ENCODE measurements around the gene PPP1R1C. TPM values are rescaled to one million over a fixed set of nuclear protein-coding genes. Genes with fewer than 3 reads are reported as not detected.
"Not testable (repeated sequence)": the region's sequence is repeated elsewhere in the genome, so short reads cannot be mapped to it uniquely, and the experiment has no call there.

Gene PPP1R1C
- total RNA-seq, 1 experiment from 2014 or later: 2.0 TPM

GRCh38 chr2:181961167-181961566 is 24.5 kb upstream of the PPP1R1C start:
- in situ Hi-C loops (cut with HindIII; ENCODE audit: low pct_unique_long_range_greater_than_20kb, low sequenced_read_pairs): not testable (repeated sequence)

GRCh38 chr2:181962142-181962541 is 23.5 kb upstream of the PPP1R1C start:
- in situ Hi-C loops (cut with HindIII; ENCODE audit: low pct_unique_long_range_greater_than_20kb, low sequenced_read_pairs): no loop called here
- no peak for DNase-seq (ENCODE audit: low read depth, low spot score)

More at GRCh38 chr2:181961167-181961566, 24.5 kb upstream of the PPP1R1C start:
- DNase-seq (ENCODE audit: low read depth, low spot score): not testable (repeated sequence)

- DNase-seq (ENCODE audit: low read depth, low spot score): no peak
- in situ Hi-C loops (cut with HindIII; ENCODE audit: low pct_unique_long_range_greater_than_20kb, low sequenced_read_pairs): no loop called here
Measured at GRCh38 chr2:181970160-181970794, 15.4 kb upstream of the PPP1R1C start.

- in situ Hi-C loops (cut with HindIII; ENCODE audit: low pct_unique_long_range_greater_than_20kb, low sequenced_read_pairs): no loop called here
- no peak for DNase-seq (ENCODE audit: low read depth, low spot score)
Measured at GRCh38 chr2:181971032-181971431, 14.6 kb upstream of the PPP1R1C start.

GRCh38 chr2:181972431-181973170 is 13.1 kb upstream of the PPP1R1C start:
- in situ Hi-C loops (cut with HindIII; ENCODE audit: low pct_unique_long_range_greater_than_20kb, low sequenced_read_pairs): no loop called here

GRCh38 chr2:181973171-181973783 is 12.4 kb upstream of the PPP1R1C start:
- in situ Hi-C loops (cut with HindIII; ENCODE audit: low pct_unique_long_range_greater_than_20kb, low sequenced_read_pairs): no loop called here
- DNase-seq (ENCODE audit: low read depth, low spot score): no peak

More at GRCh38 chr2:181972431-181973170, 13.1 kb upstream of the PPP1R1C start:
- DNase-seq (ENCODE audit: low read depth, low spot score): no peak

GRCh38 chr2:181977661-181978350 is 7.8 kb upstream of the PPP1R1C start:
- DNase-seq (ENCODE audit: low read depth, low spot score): peak; percentile 42
- in situ Hi-C loops (cut with HindIII; ENCODE audit: low pct_unique_long_range_greater_than_20kb, low sequenced_read_pairs): no loop called here

GRCh38 chr2:181978351-181979150 is 7.1 kb upstream of the PPP1R1C start:
- in situ Hi-C loops (cut with HindIII; ENCODE audit: low pct_unique_long_range_greater_than_20kb, low sequenced_read_pairs): no loop called here
- no peak for DNase-seq (ENCODE audit: low read depth, low spot score)

- in situ Hi-C loops (cut with HindIII; ENCODE audit: low pct_unique_long_range_greater_than_20kb, low sequenced_read_pairs): no loop called here
- no peak for DNase-seq (ENCODE audit: low read depth, low spot score)
Measured at GRCh38 chr2:181984060-181984459, 1.6 kb upstream of the PPP1R1C start.

GRCh38 chr2:181984814-181985631 is 630 bp upstream of the PPP1R1C start:
- no peak for DNase-seq (ENCODE audit: low read depth, low spot score)
- in situ Hi-C loops (cut with HindIII; ENCODE audit: low pct_unique_long_range_greater_than_20kb, low sequenced_read_pairs): no loop called here

- in situ Hi-C loops (cut with HindIII; ENCODE audit: low pct_unique_long_range_greater_than_20kb, low sequenced_read_pairs): no loop called here
- DNase-seq (ENCODE audit: low read depth, low spot score): no peak
Measured at GRCh38 chr2:181988154-181988924, 2.7 kb downstream of the PPP1R1C start.

GRCh38 chr2:181989099-181989498 is 3.4 kb downstream of the PPP1R1C start:
- in situ Hi-C loops (cut with HindIII; ENCODE audit: low pct_unique_long_range_greater_than_20kb, low sequenced_read_pairs): no loop called here
- no peak for DNase-seq (ENCODE audit: low read depth, low spot score)

GRCh38 chr2:181991171-181991885 is 5.7 kb downstream of the PPP1R1C start:
- in situ Hi-C loops (cut with HindIII; ENCODE audit: low pct_unique_long_range_greater_than_20kb, low sequenced_read_pairs): no loop called here
- DNase-seq (ENCODE audit: low read depth, low spot score): peak; percentile 9

- DNase-seq (ENCODE audit: low read depth, low spot score): no peak
Measured at GRCh38 chr2:181992776-181993175, 7.1 kb downstream of the PPP1R1C start.

GRCh38 chr2:181995289-181995688 is 9.6 kb downstream of the PPP1R1C start:
- in situ Hi-C loops (cut with HindIII; ENCODE audit: low pct_unique_long_range_greater_than_20kb, low sequenced_read_pairs): no loop called here
- no peak for DNase-seq (ENCODE audit: low read depth, low spot score)

More at GRCh38 chr2:181992776-181993175, 7.1 kb downstream of the PPP1R1C start:
- in situ Hi-C loops (cut with HindIII; ENCODE audit: low pct_unique_long_range_greater_than_20kb, low sequenced_read_pairs): no loop called here
